Stimulated activated CD8-positive, alpha-beta memory T cell treated with anti-CD3 and anti-CD28 coated beads, Interleukin-7, amount 100 ng/mL, for 48 hours (primary cell): ENCODE data around the gene BICRA.

Experiments used
- DNase-seq, 2 donors: peaks; one replicate each; pipeline ENCODE4 v3.0.0-alpha.2; 2020; ENCODE audit warnings: low read depth in 1 of 2; ENCODE audit errors: extremely low read depth in 1 of 2

The BICRA gene

GRCh38 chr19:47686679-47687450 lies 77.9 kb downstream of the BICRA start:
- DNase-seq, result no peak

DNA sequence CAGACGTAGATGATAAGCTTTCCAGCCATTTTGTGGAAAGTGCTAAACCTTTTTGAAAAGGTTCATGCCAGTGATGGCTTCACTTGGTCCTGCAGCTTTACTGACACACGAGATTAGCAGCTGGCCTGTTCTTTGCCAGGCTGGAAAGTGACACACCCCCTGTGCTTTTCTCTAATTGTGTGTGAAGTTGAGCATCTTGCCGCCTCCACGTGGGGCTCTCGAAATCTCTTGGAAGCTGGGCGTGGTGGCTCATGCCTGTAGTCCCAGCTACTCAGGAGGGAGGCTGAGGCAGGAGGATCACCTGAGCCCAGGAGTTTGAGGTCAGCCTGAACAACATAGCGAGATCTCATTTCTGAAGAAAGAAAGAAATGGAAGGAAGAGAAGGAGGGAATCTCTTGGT lies 79.0 kb downstream of the BICRA start:
- DNase-seq, result no peak

GRCh38 chr19:47691090-47691489 lies 82.2 kb downstream of the BICRA start:
- no peak for DNase-seq

- no peak for DNase-seq
Measured at GRCh38 chr19:47691782-47692181, 82.8 kb downstream of the BICRA start.

- no peak for DNase-seq
Measured at GRCh38 chr19:47693489-47693888, 84.6 kb downstream of the BICRA start.

GRCh38 chr19:47693903-47694302 lies 85.0 kb downstream of the BICRA start:
- no peak for DNase-seq

- DNase-seq, result no peak
Measured at GRCh38 chr19:47694466-47695273, 85.7 kb downstream of the BICRA start.

GRCh38 chr19:47695533-47696262 lies 86.8 kb downstream of the BICRA start:
- DNase-seq, result no peak

- no peak for DNase-seq
Measured at GRCh38 chr19:47696635-47697034, 87.7 kb downstream of the BICRA start.

DNA sequence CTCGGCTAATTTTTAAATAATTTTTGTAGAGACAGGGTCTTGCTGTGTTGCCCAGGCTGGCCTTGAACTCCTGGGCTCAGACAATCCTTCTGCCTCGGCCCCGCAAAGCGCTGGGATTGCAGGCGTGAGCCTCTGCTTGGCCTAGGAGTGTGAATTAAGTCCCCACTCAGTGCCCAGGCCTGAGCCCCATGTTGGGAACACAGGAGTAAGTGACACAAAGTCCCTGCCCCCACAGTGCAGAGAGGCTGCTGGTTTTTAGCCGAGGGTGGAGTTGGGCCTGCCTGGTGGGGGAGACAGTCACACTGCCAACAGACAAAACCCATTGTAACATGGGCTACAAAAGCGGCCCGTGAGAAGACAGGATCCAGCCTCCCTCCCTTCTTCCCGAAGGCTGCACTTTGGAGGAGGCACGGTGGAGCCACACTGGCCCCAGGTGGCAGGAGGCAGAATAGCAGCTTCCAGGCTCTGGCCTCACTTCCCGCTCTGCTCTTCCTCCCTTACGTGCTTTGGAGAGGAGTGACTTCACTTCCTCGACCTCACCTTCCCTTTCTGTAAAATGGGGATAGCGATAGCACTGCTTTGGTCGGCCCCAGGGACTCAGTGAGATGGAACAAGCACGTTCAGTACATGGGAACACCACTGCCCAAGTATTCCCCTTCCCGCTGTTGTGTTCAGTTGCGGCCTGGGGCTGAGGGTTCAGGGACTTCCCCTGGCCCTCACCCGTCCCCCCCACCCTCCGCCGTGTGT lies 89.1 kb downstream of the BICRA start:
- DNase-seq, result peak in 1 of 2 donors; percentile 27

- no peak for DNase-seq
Measured at GRCh38 chr19:47698631-47699359, 89.9 kb downstream of the BICRA start.

DNA sequence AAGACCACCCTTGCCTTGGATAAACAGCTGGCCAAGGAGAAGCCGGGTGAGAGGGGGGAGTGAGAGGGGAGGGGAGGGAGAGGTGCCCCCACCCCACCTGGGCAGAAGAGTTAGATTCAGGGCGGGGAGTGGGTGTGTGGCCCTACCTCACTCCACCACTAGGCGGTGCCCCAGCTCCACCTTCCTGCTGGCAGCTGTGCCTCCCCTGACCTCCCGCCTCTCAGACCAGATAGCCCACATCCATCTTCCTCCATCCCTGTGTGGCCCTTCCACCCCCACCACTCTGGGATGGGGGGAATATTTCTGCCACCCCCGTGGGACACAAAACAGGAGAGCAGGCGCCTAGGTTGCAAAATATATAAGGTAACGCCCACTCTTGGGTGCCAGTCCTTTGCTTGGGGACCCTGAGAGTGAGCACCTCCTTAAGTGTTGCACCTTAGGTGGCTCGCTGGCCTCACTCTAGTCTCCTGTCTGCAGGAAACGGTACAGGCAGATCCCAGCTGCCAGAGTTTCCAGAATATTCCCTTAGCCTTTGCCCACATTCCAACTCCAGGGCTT lies 90.5 kb downstream of the BICRA start:
- peak in 1 of 2 donors; percentile 26 for DNase-seq

DNA sequence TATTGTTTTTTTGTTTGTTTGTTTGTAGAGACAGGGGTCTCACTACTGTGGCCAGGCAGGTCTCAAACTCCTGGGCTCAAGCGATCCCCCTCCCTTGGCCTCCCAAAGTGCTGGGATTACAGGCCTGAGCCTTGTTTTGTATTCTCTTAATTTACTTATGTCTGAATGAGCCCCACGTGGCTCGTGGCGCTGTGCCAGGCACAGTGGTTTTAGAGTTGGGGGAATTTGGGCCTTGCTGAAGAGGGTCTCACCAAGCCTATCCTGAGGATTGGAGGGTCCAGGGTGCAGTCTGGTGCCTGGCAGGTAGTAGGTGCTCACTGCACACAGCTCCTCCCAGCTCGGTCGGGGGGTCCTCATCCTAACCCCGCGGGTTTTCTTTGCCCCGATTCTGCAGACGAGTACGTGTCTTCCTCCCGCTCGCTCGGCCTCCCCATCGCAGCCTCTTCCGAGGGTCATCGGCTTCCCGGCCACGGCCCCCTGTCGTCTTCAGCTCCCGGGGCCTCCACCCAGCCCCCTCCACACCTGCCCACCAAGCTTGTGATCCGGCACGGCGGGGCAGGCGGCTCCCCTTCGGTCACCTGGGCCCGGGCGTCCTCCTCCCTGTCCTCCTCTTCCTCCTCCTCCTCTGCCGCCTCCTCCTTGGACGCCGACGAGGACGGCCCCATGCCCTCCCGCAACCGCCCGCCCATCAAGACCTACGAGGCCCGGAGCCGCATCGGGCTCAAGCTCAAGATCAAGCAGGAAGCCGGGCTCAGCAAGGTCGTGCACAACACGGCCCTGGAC lies 92.2 kb downstream of the BICRA start:
- DNase-seq, result no peak

- DNase-seq, result no peak
Measured at GRCh38 chr19:47701717-47702552, 93.0 kb downstream of the BICRA start.

GRCh38 chr19:47702671-47703070 lies 93.7 kb downstream of the BICRA start:
- no peak for DNase-seq

- DNase-seq, result no peak
Measured at GRCh38 chr19:47703301-47703700, 94.4 kb downstream of the BICRA start.

GRCh38 chr19:47704024-47704423 lies 95.1 kb downstream of the BICRA start:
- DNase-seq, result no peak

- DNase-seq, result no peak
Measured at GRCh38 chr19:47704656-47705055, 95.7 kb downstream of the BICRA start.
